GM23248 (cell line): ENCODE measurements around the gene LSP1.

ENCODE experiments used
- EZH2 ChIP-seq: fragments of 200-600 bp; sonication (generic); IDR thresholded peaks from 2 replicates; pipeline ENCODE4 v1.6.1; 2018; ENCODE audit warnings: antibody characterized with exemption, mild to moderate bottlenecking; ENCODE audit not compliant: insufficient read depth, poor library complexity, severe bottlenecking
- EZH2phosphoT487 ChIP-seq: fragments of 200-600 bp; sonication (generic); IDR thresholded peaks from 2 replicates; pipeline ENCODE4 v1.6.1; 2018; ENCODE audit warnings: antibody characterized with exemption, moderate library complexity, mild to moderate bottlenecking, low read depth; ENCODE audit not compliant: insufficient read depth

DNA sequence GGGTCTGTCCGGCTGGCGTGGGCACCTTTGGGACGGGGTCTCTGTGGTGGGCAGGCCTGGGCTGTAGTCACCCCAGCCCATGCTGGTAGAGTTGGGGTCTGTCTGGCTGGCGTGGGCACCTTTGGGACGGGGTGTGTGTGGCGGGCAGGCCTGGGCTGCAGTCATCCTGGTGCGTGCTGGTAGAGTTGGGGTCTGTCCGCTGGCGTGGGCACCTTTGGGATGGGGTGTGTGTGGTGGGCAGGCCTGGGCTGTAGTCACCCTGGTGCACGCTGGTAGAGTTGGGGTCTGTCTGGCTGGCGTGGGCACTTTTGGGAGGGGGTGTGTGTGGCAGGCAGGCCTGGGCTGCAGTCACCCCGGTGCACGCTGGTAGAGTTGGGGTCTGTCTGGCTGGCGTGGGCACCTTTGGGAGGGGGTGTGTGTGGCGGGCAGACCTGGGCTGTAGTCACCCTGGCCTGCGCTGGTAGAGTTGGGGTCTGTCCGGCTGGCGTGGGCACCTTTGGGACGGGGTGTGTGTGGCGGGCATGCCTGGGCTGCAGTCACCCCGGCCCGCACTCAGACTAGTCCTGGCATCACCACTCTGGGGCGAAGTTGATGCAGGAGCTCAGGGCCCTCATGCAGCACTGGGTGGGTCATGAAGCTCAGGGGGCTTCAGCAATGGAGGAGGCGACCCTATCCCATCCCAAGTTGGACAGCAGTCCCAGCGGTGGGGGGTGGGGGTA lies 19.5 kb downstream of the LSP1 start:
- TF ChIP-seq EZH2 = no peak
- TF ChIP-seq EZH2phosphoT487 = no peak
